DOHH2 (cell line): ENCODE data around the gene DHRS2.

ENCODE experiments used
- H3F3A ChIP-seq: fragments of 200-600 bp; sonication (generic), shearing (Covaris generic); 2 replicates; pipeline ENCODE4 v1.6.0; 2016; ENCODE audit warnings: antibody characterized with exemption, mild to moderate bottlenecking; ENCODE audit not compliant: control insufficient read depth, insufficient read depth
- H3K27ac ChIP-seq: fragments of 200-600 bp; sonication (generic); 2 replicates; pipeline ENCODE4 v1.5.1; 2014; ENCODE audit warnings: low read depth, mild to moderate bottlenecking, low read length, moderate library complexity
- H3K27me3 ChIP-seq: fragments of 200-600 bp; sonication (generic); 2 replicates; pipeline ENCODE4 v1.6.1; 2014; ENCODE audit warnings: mild to moderate bottlenecking, low read length, mixed read lengths; ENCODE audit not compliant: control insufficient read depth
- H3K36me3 ChIP-seq: fragments of 200-600 bp; sonication (generic); 2 replicates; pipeline ENCODE4 v1.6.1; 2014; ENCODE audit warnings: mild to moderate bottlenecking, low read length, moderate library complexity, mixed read lengths; ENCODE audit not compliant: control insufficient read depth
- H3K4me1 ChIP-seq: fragments of 200-600 bp; sonication (generic); 2 replicates; pipeline ENCODE4 v1.6.1; 2014; ENCODE audit warnings: mild to moderate bottlenecking, low read length, mixed read lengths; ENCODE audit not compliant: control insufficient read depth
- H3K4me2 ChIP-seq: fragments of 200-600 bp; sonication (generic); 2 replicates; pipeline ENCODE4 v1.6.0; 2014; ENCODE audit warnings: mild to moderate bottlenecking, low read length, moderate library complexity
- H3K4me3 ChIP-seq: fragments of 200-600 bp; sonication (generic); 2 replicates; pipeline ENCODE4 v1.5.1; 2014; ENCODE audit warnings: mild to moderate bottlenecking, low read length, mixed read lengths
- H3K79me2 ChIP-seq: fragments of 200-600 bp; sonication (generic); 2 replicates; pipeline ENCODE4 v1.6.1; 2014; ENCODE audit warnings: mild to moderate bottlenecking, low read length, mixed read lengths; ENCODE audit not compliant: control insufficient read depth
- H3K9me2 ChIP-seq: fragments of 200-600 bp; sonication (generic); replicated peaks from 2 replicates; pipeline ENCODE4 v1.6.1; 2014; ENCODE audit warnings: mild to moderate bottlenecking, low read length, mixed read lengths; ENCODE audit not compliant: control insufficient read depth
- H3K9me3 ChIP-seq: fragments of 200-600 bp; sonication (generic); 2 replicates; pipeline ENCODE4 v1.6.1; 2014; ENCODE audit warnings: antibody characterized with exemption, low read length, mixed read lengths; ENCODE audit not compliant: control insufficient read depth, insufficient read depth
- H4K20me1 ChIP-seq: fragments of 200-600 bp; sonication (generic); 2 replicates; pipeline ENCODE4 v1.6.0; 2014; ENCODE audit warnings: low read depth, mild to moderate bottlenecking, antibody characterized with exemption, low read length, moderate library complexity; ENCODE audit not compliant: control insufficient read depth, insufficient read depth
- EZH2phosphoT487 ChIP-seq: fragments of 200-600 bp; sonication (generic); IDR thresholded peaks from 2 replicates; pipeline ENCODE4 v1.6.1; 2017; ENCODE audit warnings: borderline replicate concordance, mild to moderate bottlenecking, antibody characterized with exemption, low read length, moderate library complexity, mixed read lengths
- TF ChIP-seq, protein P1 (sequence below): fragments of 200-600 bp; sonication (generic); IDR thresholded peaks from one replicate; pipeline ENCODE4 v1.5.1; 2014; ENCODE audit warnings: antibody characterized with exemption, mild to moderate bottlenecking, low read depth, low read length; ENCODE audit not compliant: poor library complexity, severe bottlenecking

DHRS2 gene

DNA sequence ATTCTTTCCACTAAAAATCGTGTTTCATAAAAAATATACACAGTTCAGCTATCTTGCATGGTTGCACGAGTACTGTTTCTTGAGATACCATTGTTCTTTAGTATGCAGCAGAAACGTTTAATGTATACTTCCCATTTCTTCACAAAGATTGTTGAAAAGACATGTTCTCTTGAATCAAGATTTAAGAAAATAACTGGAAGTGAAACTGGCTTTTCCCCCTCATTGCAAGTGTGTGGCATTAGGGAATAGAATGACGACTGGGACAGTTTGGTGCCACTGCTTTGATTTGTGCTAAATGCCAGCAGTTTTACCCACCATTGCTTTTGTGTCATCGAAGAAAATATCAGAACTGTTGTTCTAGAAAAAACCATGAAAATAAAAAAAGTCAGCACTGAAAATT is 20.3 kb upstream of the DHRS2 start:
- no peak overlapping the region for H3K27ac ChIP-seq
- H3K27me3 ChIP-seq: peaks cover 4% of the 10 kb centered on the region; the same call in 1 of the 2 replicates
- H3K4me1 ChIP-seq: no peaks in the 10 kb centered on the region
- H4K20me1 ChIP-seq: no peaks in the 10 kb centered on the region
- no peaks in the 10 kb centered on the region for H3K36me3 ChIP-seq
- H3K9me3 ChIP-seq: no peaks in the 10 kb centered on the region
- no peaks in the 10 kb centered on the region for H3K9me2 ChIP-seq
- no peaks in the 10 kb centered on the region for H3F3A ChIP-seq
- H3K4me2 ChIP-seq: no peak overlapping the region
- H3K79me2 ChIP-seq: no peaks in the 10 kb centered on the region
- H3K4me3 ChIP-seq: no peak overlapping the region
- TF ChIP-seq EZH2phosphoT487: no peak
- TF ChIP-seq, protein P1, sequence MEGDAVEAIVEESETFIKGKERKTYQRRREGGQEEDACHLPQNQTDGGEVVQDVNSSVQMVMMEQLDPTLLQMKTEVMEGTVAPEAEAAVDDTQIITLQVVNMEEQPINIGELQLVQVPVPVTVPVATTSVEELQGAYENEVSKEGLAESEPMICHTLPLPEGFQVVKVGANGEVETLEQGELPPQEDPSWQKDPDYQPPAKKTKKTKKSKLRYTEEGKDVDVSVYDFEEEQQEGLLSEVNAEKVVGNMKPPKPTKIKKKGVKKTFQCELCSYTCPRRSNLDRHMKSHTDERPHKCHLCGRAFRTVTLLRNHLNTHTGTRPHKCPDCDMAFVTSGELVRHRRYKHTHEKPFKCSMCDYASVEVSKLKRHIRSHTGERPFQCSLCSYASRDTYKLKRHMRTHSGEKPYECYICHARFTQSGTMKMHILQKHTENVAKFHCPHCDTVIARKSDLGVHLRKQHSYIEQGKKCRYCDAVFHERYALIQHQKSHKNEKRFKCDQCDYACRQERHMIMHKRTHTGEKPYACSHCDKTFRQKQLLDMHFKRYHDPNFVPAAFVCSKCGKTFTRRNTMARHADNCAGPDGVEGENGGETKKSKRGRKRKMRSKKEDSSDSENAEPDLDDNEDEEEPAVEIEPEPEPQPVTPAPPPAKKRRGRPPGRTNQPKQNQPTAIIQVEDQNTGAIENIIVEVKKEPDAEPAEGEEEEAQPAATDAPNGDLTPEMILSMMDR: no peak

DNA sequence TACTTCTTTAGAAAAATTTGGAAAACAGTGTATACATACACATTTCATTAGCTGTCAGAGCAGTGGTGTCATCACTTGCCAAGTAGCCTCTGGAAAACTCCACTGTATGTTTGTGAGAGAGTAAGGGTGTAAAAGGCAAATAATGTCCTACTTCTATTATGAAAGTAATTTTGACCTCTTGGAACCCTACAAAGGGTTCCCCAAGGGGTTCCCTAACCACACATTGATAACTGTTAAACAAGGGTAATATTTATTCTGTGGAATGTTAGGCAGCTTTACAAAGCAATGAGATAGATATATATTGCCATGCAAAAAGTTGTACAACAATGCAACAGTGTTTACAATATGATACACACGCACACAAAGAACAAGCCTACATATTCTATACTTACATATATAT is 18.6 kb upstream of the DHRS2 start:
- Histone ChIP-seq H3F3A (no peaks in the 10 kb centered on the region), H3K27ac (no peak overlapping the region), H3K4me3 (no peak overlapping the region), H3K27me3 (peaks cover 3% of the 10 kb centered on the region; the same call in 1 of the 2 replicates), H3K36me3 (no peaks in the 10 kb centered on the region), H3K4me1 (no peaks in the 10 kb centered on the region), H3K9me3 (no peaks in the 10 kb centered on the region), H3K4me2 (no peak overlapping the region), H3K79me2 (no peaks in the 10 kb centered on the region), H3K9me2 (no peaks in the 10 kb centered on the region), H4K20me1 (no peaks in the 10 kb centered on the region)
- TF ChIP-seq, protein P1: no peak
- no peak for TF ChIP-seq EZH2phosphoT487

DNA sequence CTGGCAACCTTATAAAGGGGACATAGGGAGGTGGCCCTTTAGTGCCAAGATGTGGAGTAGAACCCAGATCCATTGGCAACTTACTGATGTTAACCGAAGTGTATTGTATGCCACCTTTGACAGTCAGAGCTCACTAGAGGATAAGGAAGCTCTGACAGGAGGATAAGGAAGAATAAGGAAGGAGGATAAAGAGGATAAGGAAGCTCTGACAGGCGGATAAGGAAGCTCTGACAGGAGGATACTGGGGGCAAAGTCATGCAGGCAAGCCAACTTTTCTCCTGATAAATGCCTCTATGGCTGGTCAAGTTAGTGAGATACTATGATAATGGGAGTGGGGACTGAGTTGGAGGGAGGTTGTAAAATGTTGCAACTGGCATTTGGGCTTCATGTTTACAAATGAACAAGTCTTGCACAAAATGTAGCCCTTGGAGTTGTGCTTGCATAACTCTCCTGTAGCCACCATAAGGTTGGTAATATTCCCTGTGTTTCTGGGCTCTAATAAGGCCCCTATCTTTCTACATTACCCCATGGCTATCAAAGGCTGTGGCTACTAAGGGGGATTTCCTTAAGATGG is 17.7 kb upstream of the DHRS2 start:
- Histone ChIP-seq H3F3A (no peaks in the 10 kb centered on the region), H3K4me1 (no peaks in the 10 kb centered on the region), H3K27ac (no peak overlapping the region), H3K27me3 (peaks cover 3% of the 10 kb centered on the region; the same call in 1 of the 2 replicates), H4K20me1 (no peaks in the 10 kb centered on the region), H3K36me3 (no peaks in the 10 kb centered on the region), H3K79me2 (no peaks in the 10 kb centered on the region), H3K4me2 (no peak overlapping the region), H3K9me2 (no peaks in the 10 kb centered on the region), H3K4me3 (no peak overlapping the region), H3K9me3 (no peaks in the 10 kb centered on the region)
- TF ChIP-seq, protein P1: no peak
- TF ChIP-seq EZH2phosphoT487: no peak

DNA sequence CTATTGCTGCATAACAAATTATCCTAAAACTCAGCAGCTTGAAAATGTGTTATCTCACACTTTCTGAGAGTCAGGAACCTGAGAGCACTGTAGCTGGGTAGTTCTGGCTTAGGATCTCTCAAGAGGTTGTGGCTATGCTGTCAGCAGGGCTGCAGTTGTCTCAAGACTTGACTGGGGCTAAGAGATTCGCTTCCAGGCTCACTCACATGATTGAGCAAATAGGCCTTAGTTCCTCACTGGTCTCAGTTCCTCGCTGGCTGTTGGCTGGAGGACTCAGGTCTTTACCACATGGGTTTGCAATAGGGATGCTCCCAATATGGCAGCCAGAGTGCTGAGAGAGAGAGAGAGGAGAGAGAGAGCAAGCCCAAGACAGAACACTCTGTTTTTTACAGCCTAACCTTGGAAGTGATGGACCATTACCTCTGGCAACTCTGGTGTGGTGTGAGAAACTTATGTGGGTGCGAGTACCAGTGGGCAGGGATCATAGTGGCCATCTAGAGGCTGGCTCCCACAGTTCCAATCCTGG is 15.9 kb upstream of the DHRS2 start:
- no peaks in the 10 kb centered on the region for H4K20me1 ChIP-seq
- TF ChIP-seq EZH2phosphoT487: no peak
- TF ChIP-seq, protein P1: no peak

More for the DNA sequence above, 15.9 kb upstream of the DHRS2 start:
- Histone ChIP-seq H3K4me3 (no peak overlapping the region), H3K27ac (no peak overlapping the region), H3K36me3 (no peaks in the 10 kb centered on the region), H3K79me2 (no peaks in the 10 kb centered on the region), H3K9me3 (peaks cover 14% of the 10 kb centered on the region), H3K4me1 (no peaks in the 10 kb centered on the region), H3K9me2 (no peaks in the 10 kb centered on the region), H3K4me2 (no peak overlapping the region), H3F3A (no peaks in the 10 kb centered on the region), H3K27me3 (peaks cover 3% of the 10 kb centered on the region; the same call in 1 of the 2 replicates)
